ENCODE measurements around the gene RABGGTA. TPM values are rescaled to one million over a fixed set of nuclear protein-coding genes. Genes with fewer than 3 reads are reported as not detected.

The RABGGTA gene
- total and polyA plus RNA-seq, 2 donors (not counting 1 experiment from before 2014, with no cell fraction given): 70.1 to 159 TPM

- ChIA-PET CTCF (interaction anchor here (0.7 to 9.4 kb wide), 28 partner anchors 8 to 389 kb away, joined by 3 to 116 read pairs (median 5); partner anchors contain the start of genes CBLN3, DHRS1, IPO4 and IRF9), POLR2A (interaction anchor here (0.9 to 2.0 kb wide), 8 partner anchors 11 to 120 kb away, joined by 3 to 17 read pairs (median 6); partner anchors contain the start of genes CHMP4A, DHRS1, KHNYN and MDP1)
- H4K20me1 ChIP-seq (ENCODE audit: control insufficient read depth, insufficient read depth, low read length, poor library complexity, severe bottlenecking): peaks cover 32% of the 10 kb centered on the region
- H3K9me3 ChIP-seq (ENCODE audit: control extremely low read depth in 1 of 3, control insufficient read depth in 2 of 3, insufficient read depth in 1 of 3, low read length in 2 of 3): no peaks in the 10 kb centered on the region
- H3K36me3 ChIP-seq (replicated peaks in 1 of 2; ENCODE audit: control extremely low read depth in 1 of 2, control insufficient read depth in 1 of 2, extremely low read depth in 1 of 2, insufficient read depth in 2 of 2, low read length in 1 of 2): peaks cover 3 to 33% of the 10 kb centered on the region in 2 experiments
- peaks cover 16% of the 10 kb centered on the region for H3K79me2 ChIP-seq (ENCODE audit: control insufficient read depth, insufficient read depth, low read length)
- TF ChIP-seq, protein P1, sequence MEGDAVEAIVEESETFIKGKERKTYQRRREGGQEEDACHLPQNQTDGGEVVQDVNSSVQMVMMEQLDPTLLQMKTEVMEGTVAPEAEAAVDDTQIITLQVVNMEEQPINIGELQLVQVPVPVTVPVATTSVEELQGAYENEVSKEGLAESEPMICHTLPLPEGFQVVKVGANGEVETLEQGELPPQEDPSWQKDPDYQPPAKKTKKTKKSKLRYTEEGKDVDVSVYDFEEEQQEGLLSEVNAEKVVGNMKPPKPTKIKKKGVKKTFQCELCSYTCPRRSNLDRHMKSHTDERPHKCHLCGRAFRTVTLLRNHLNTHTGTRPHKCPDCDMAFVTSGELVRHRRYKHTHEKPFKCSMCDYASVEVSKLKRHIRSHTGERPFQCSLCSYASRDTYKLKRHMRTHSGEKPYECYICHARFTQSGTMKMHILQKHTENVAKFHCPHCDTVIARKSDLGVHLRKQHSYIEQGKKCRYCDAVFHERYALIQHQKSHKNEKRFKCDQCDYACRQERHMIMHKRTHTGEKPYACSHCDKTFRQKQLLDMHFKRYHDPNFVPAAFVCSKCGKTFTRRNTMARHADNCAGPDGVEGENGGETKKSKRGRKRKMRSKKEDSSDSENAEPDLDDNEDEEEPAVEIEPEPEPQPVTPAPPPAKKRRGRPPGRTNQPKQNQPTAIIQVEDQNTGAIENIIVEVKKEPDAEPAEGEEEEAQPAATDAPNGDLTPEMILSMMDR (IDR thresholded peaks at IDR 0.05): no peak
- no peak for TF ChIP-seq EZH2 (IDR thresholded peaks at IDR 0.05; ENCODE audit: borderline replicate concordance, insufficient read depth, low read depth, low read length, poor library complexity, severe bottlenecking)
- DNase-seq (peak; percentile 38), ATAC-seq (ENCODE audit: low read depth) (no peak)
- 8% methylated on average over 4 of the region's 5 CpGs for WGBS (ENCODE audit: insufficient coverage)
- Mint-ChIP-seq H3K27ac (peak overlapping the region; percentile 91), H3K27me3 (no peaks in the 10 kb centered on the region), H3K9me3 (ENCODE audit: insufficient read depth) (no peaks in the 10 kb centered on the region), H3K4me1 (peaks cover 61% of the 10 kb centered on the region), H3K4me3 (peak overlapping the region; percentile 84)
- intact Hi-C loops (cut with micrococcal nuclease): loop anchor here (5.0 kb wide), 1 partner anchor 298 kb away; no protein-coding TSS in a partner anchor
- peak overlapping the region; percentile 92 for H3K4me2 ChIP-seq (replicated peaks; ENCODE audit: low read depth, low read length, poor library complexity, severe bottlenecking)
- peaks cover 38 to 57% of the 10 kb centered on the region in 2 donors for H3K4me1 ChIP-seq (ENCODE audit: control insufficient read depth in 2 of 2, insufficient read depth in 2 of 2, low read length in 2 of 2)
- peak overlapping the region; percentile 70 for H3K9ac ChIP-seq (ENCODE audit: low read length)
- peak overlapping the region in 4 of 5 experiments; percentile 45 to 71 (median 60) for H3K4me3 ChIP-seq (ENCODE audit: control extremely low read depth in 1 of 5, extremely low read depth in 1 of 5, insufficient read depth in 1 of 5, low read depth in 2 of 5, low read length in 4 of 5)
- H3K27me3 ChIP-seq (replicated peaks in 1 of 4; ENCODE audit: control extremely low read depth in 1 of 4, control insufficient read depth in 3 of 4, insufficient read depth in 4 of 4, low read length in 3 of 4): no peaks in the 10 kb centered on the region
- peak overlapping the region; percentile 36 to 83 for H3K27ac ChIP-seq (ENCODE audit: low read length in 2 of 2)
- peak overlapping the region; percentile 82 for H2AFZ ChIP-seq (ENCODE audit: insufficient read depth, low read depth, low read length, poor library complexity, severe bottlenecking)
Observed at GRCh38 chr14:24310265-24310645, 38.9 kb upstream of the RABGGTA start.
